Transverse colon (tissue), 4 donors: ENCODE data around the gene HERC3. TPM values are rescaled to one million over a fixed set of nuclear protein-coding genes. Genes with fewer than 3 reads are reported as not detected.

ENCODE experiments used
- DNase-seq: peaks from one replicate; pipeline ENCODE4 v3.0.0-alpha.2; 2019
- H3K27ac ChIP-seq, 4 donors: fragments of 200-600 bp; sonication (generic); 2 replicates each; pipeline ENCODE4 v1.5.1; 2016 to 2018; ENCODE audit warnings: inconsistent platforms in 4 of 4
- H3K27me3 ChIP-seq: fragments of 200-600 bp; sonication (generic); 2 replicates; pipeline ENCODE4 v1.5.1; 2017; ENCODE audit warnings: inconsistent platforms
- H3K36me3 ChIP-seq, 4 donors: fragments of 200-600 bp; sonication (generic); 2 replicates each; pipeline ENCODE4 v1.5.1; 2017 to 2019; ENCODE audit warnings: inconsistent platforms in 4 of 4
- H3K4me1 ChIP-seq, 4 donors: fragments of 200-600 bp; sonication (generic); 2 replicates each; pipeline ENCODE4 v1.5.1; 2017 to 2020; ENCODE audit warnings: inconsistent platforms in 4 of 4
- H3K4me3 ChIP-seq, 4 donors: fragments of 200-600 bp; sonication (generic); 1 replicate in 1 of 4; 2 replicates in 3 of 4; pipeline versions ENCODE4 v1.5.1 to v1.6.1; 2017 to 2019; ENCODE audit warnings: inconsistent platforms in 4 of 4
- H3K9me3 ChIP-seq, 2 donors: fragments of 200-600 bp; sonication (generic); 2 replicates each; pipeline ENCODE4 v1.5.1; 2017 to 2019; ENCODE audit warnings: inconsistent platforms in 2 of 2
- EP300 ChIP-seq: sonication (generic); formaldehyde crosslinking; IDR thresholded peaks from one replicate; pipeline ENCODE4 v1.6.1; 2017; ENCODE audit warnings: antibody characterized with exemption, low read depth
- POLR2A ChIP-seq: fragments of 450-650 bp; IDR thresholded peaks from one replicate; pipeline ENCODE4 v1.6.1; 2016; ENCODE audit warnings: antibody characterized with exemption, mild to moderate bottlenecking, moderate library complexity
- POLR2AphosphoS5 ChIP-seq, 3 donors: sonication (generic); formaldehyde crosslinking; IDR thresholded peaks; one replicate each; pipeline ENCODE4 v1.6.1; 2016; ENCODE audit warnings: antibody characterized with exemption in 3 of 3
- WGBS, 2 donors: methylation state at CpG; one replicate each; pipeline ENCODE4 v1.1.5; 2018; ENCODE audit warnings: low coverage in 1 of 2; 5-methylcytosine and 5-hydroxymethylcytosine counted together
- in situ Hi-C, 4 donors: fragments of 200-750 bp; cut with MboI; loops; one replicate each; pipeline versions ENCODE4 v1.15.0 to v1.15.1; 2017; ENCODE audit warnings: low sequenced_read_pairs in 3 of 4, low pct_ligation_motif_present in 1 of 4, low pct_unique_long_range_greater_than_20kb in 1 of 4
- intact Hi-C: fragments of 100-400 bp; cut with DNase I; formaldehyde crosslinking; loops from one replicate; pipeline ENCODE4 v1.15.1; 2023; ENCODE audit warnings: low total_unique reads
- total RNA-seq, 4 donors: library from RNA; depleted of rRNA; stranded (reverse); fragments of >200 nt; gene quantifications; one replicate each; pipeline ENCODE4 v1.1.0, GENCODE V29; 2016
- TF ChIP-seq, protein P1 (sequence below), 5 experiments: fragments of 200-600 bp in 3 of 5; fragments of 450-650 bp in 2 of 5; sonication (generic) in 3 of 5; IDR thresholded peaks; 1 replicate in 2 of 5; 2 replicates in 3 of 5; pipeline ENCODE4 v1.5.1; 2016 to 2017; ENCODE audit warnings: antibody characterized with exemption in 5 of 5, inconsistent platforms in 3 of 5, mild to moderate bottlenecking in 2 of 5, moderate library complexity in 1 of 5

Gene HERC3
- total RNA-seq, 4 donors from 2014 or later = 38.9 to 64.1 (median 55.1) TPM

DNA sequence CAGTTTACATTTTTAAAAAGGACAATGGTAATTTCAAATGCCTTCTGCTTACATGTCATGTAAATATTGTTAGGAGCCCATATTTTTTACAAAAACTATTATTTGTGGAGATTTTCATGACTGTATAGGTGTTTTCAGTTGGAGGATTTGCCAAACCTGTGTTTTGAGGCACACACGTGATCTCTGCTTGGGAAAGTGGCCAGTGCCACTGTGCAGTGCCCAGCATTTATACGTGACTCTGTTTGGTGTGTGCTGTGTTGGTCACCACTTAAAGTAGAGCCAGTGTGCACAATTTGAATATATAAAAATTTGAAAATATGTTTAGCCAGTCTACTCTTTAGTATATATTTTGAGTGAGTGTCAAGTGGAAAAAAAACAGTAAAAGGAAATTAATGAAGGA, 132.1 kb downstream of the HERC3 start:
- TF ChIP-seq EP300 (no peak), POLR2AphosphoS5 (IDR thresholded peaks at IDR 0.05) (no peak), POLR2A (no peak)
- TF ChIP-seq, protein P1, sequence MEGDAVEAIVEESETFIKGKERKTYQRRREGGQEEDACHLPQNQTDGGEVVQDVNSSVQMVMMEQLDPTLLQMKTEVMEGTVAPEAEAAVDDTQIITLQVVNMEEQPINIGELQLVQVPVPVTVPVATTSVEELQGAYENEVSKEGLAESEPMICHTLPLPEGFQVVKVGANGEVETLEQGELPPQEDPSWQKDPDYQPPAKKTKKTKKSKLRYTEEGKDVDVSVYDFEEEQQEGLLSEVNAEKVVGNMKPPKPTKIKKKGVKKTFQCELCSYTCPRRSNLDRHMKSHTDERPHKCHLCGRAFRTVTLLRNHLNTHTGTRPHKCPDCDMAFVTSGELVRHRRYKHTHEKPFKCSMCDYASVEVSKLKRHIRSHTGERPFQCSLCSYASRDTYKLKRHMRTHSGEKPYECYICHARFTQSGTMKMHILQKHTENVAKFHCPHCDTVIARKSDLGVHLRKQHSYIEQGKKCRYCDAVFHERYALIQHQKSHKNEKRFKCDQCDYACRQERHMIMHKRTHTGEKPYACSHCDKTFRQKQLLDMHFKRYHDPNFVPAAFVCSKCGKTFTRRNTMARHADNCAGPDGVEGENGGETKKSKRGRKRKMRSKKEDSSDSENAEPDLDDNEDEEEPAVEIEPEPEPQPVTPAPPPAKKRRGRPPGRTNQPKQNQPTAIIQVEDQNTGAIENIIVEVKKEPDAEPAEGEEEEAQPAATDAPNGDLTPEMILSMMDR (IDR thresholded peaks at IDR 0.05) = no peak
- 94 to 100% methylated on average over 1 to 2 of the region's 2 CpGs for WGBS, 2 donors
- Histone ChIP-seq H3K4me1 (no peaks in the 10 kb centered on the region), H3K27me3 (no peaks in the 10 kb centered on the region), H3K27ac (no peak overlapping the region), H3K36me3 (peaks cover 0 to 24% (median 6%) of the 10 kb centered on the region in 4 donors), H3K9me3 (no peaks in the 10 kb centered on the region), H3K4me3 (no peak overlapping the region)
- in situ Hi-C loops = loop anchor here in 2 of 4 donors (25.0 kb wide), 1 partner anchor 313 kb away; no protein-coding TSS in a partner anchor
- DNase-seq = no peak
- intact Hi-C loops = no loop called here

DNA sequence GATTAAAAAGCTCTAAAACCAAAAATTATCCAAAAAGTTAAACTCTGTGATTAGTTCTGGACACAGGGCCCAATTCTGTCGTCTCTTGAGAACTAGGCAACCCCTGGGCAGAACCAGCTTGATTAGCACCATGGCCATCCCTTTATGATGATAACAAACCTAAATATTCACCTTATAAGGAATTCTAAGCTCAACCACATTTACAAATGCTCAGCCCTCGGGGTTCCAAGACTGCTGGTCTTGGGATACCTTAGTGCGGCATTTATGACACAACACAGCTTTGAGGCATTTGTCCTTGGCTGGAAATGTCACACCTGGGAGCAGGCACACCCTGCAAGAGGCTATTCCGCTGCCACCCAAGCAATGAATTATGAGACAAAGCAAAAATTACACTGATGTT, 132.9 kb downstream of the HERC3 start:
- in situ Hi-C loops (no loop called here), intact Hi-C loops (no loop called here)
- Histone ChIP-seq H3K4me3 (no peak overlapping the region), H3K36me3 (peaks cover 0 to 30% (median 6%) of the 10 kb centered on the region in 4 donors), H3K27ac (no peak overlapping the region), H3K9me3 (no peaks in the 10 kb centered on the region), H3K27me3 (no peaks in the 10 kb centered on the region), H3K4me1 (no peaks in the 10 kb centered on the region)
- no peak for DNase-seq
- TF ChIP-seq EP300 (no peak), POLR2A (no peak), POLR2AphosphoS5 (IDR thresholded peaks at IDR 0.05) (no peak)
- TF ChIP-seq, protein P1 (IDR thresholded peaks at IDR 0.05) = no peak
- WGBS, 2 donors = 78 to 98% methylated on average over 1 to 4 of the region's 4 CpGs

DNA sequence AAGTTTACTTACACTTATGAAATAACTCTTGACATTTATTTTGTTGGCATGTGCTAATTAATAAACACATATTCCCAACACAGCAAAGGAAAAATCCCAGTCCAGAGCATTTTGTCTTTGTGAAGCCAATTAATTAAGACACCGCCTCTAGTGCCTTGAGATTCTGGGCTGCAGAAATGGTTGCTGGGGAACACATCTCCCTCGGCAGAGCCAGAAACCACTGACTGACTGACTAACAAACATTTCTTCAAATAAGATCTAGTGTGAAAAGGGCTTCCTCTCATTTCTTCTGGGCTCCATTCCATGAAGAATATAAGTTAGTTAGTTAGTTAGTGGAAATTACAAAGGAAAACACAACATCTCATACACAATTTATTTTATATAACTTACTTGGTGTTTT, 133.7 kb downstream of the HERC3 start:
- 67 to 91% methylated on average over 2 of the region's 2 CpGs for WGBS, 2 donors
- intact Hi-C loops (no loop called here), in situ Hi-C loops (no loop called here)
- H3K27me3 ChIP-seq = no peaks in the 10 kb centered on the region
- no peak for TF ChIP-seq POLR2A
- no peak for TF ChIP-seq EP300
- TF ChIP-seq, protein P1 (IDR thresholded peaks at IDR 0.05) = no peak
- no peak for TF ChIP-seq POLR2AphosphoS5 (IDR thresholded peaks at IDR 0.05)
- no peak overlapping the region for H3K27ac ChIP-seq
- peaks cover 0 to 38% (median 11%) of the 10 kb centered on the region in 4 donors for H3K36me3 ChIP-seq
- no peak overlapping the region for H3K4me3 ChIP-seq
- H3K4me1 ChIP-seq = no peaks in the 10 kb centered on the region
- DNase-seq = no peak
- no peaks in the 10 kb centered on the region for H3K9me3 ChIP-seq

DNA sequence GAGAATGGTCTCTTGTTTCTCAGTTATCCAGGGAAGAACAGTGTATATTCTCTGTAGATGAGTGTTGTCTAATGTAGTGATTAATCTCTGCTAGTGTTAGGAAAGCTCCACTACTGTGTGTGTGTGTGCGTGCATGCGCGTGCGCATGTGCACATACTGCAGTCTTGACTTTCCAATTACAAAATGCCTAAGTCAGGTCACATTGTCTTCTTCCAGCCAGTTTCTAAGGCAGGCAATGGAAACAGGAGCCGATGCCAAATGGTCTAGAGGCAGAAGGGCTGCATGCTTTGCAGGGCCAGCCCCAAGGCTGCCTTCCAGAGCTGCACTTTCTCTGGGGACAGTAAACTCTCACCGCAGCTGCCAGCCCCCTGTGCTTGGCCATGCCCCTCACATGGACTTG, 135.9 kb downstream of the HERC3 start:
- Histone ChIP-seq H3K36me3 (peaks cover 0 to 56% (median 17%) of the 10 kb centered on the region in 4 donors), H3K4me1 (no peaks in the 10 kb centered on the region), H3K4me3 (no peak overlapping the region), H3K27me3 (no peaks in the 10 kb centered on the region), H3K9me3 (no peaks in the 10 kb centered on the region), H3K27ac (no peak overlapping the region)
- in situ Hi-C loops = no loop called here
- WGBS, 2 donors = 98 to 100% methylated on average over 1 to 6 of the region's 6 CpGs
- intact Hi-C loops = no loop called here
- no peak for DNase-seq
- TF ChIP-seq, protein P1 (IDR thresholded peaks at IDR 0.05) = no peak
- TF ChIP-seq EP300 (no peak), POLR2AphosphoS5 (IDR thresholded peaks at IDR 0.05) (peak in 1 of 3 donors; percentile 23), POLR2A (no peak)
